Measurements from ENCODE around the gene ATXN2. TPM values are rescaled to one million over a fixed set of nuclear protein-coding genes. Genes with fewer than 3 reads are reported as not detected.

Gene ATXN2
- total RNA-seq, 1 experiment from 2014 or later = 17.2 TPM

GRCh38 chr12:111453071-111453989 is 145.8 kb downstream of the ATXN2 start:
- ChIA-PET CTCF (no interaction called here), POLR2A (ENCODE audit: unreplicated experiment) (no interaction called here)
- DNase-seq (no peak), ATAC-seq (no peak)
- peaks cover 46% of the 10 kb centered on the region for H3K36me3 ChIP-seq (ENCODE audit: low read depth, low read length)
- no peak overlapping the region for H3K4me2 ChIP-seq (ENCODE audit: low read length)
- intact Hi-C loops (cut with micrococcal nuclease) = no loop called here
- no peaks in the 10 kb centered on the region for H3K4me1 ChIP-seq (ENCODE audit: insufficient read depth, low read length)
- H4K20me1 ChIP-seq (ENCODE audit: low read length) = no peaks in the 10 kb centered on the region
- no peak overlapping the region for H3K4me3 ChIP-seq (ENCODE audit: low read length)
- no peak overlapping the region for H2AFZ ChIP-seq (ENCODE audit: low read length)
- H3K9me2 ChIP-seq (replicated peaks; ENCODE audit: low read length) = no peaks in the 10 kb centered on the region
- no peak overlapping the region for H3K27ac ChIP-seq (ENCODE audit: low read length)
- no peak overlapping the region for H3K9ac ChIP-seq (ENCODE audit: low read length)
- BruUV-seq (replicated peaks) = no TSS peak
- no peaks in the 10 kb centered on the region for H3K27me3 ChIP-seq (ENCODE audit: low read length)
- no peaks in the 10 kb centered on the region for H3K9me3 ChIP-seq (ENCODE audit: low read length)
- no peaks in the 10 kb centered on the region for H3K79me2 ChIP-seq (ENCODE audit: low read length)
- H3F3A ChIP-seq (ENCODE audit: low read length, unreplicated experiment) = no peaks in the 10 kb centered on the region
- TF ChIP-seq CTCF (conservative IDR thresholded peaks at IDR 0.05; ENCODE audit: low read depth, low read length) (no peak), EZH2phosphoT487 (IDR thresholded peaks at IDR 0.05; ENCODE audit: borderline replicate concordance, low read length) (no peak), EZH2 (IDR thresholded peaks at IDR 0.05; ENCODE audit: low read length, unreplicated experiment) (no peak)

- no TSS peak for BruUV-seq (replicated peaks)
- ATAC-seq (peak; percentile 47), DNase-seq (peak; percentile 72)
- H3K36me3 ChIP-seq (ENCODE audit: low read depth, low read length) = peaks cover 49% of the 10 kb centered on the region
- no peak overlapping the region for H2AFZ ChIP-seq (ENCODE audit: low read length)
- no peaks in the 10 kb centered on the region for H4K20me1 ChIP-seq (ENCODE audit: low read length)
- H3K27me3 ChIP-seq (ENCODE audit: low read length) = no peaks in the 10 kb centered on the region
- no peaks in the 10 kb centered on the region for H3K79me2 ChIP-seq (ENCODE audit: low read length)
- H3K9ac ChIP-seq (ENCODE audit: low read length) = no peak overlapping the region
- intact Hi-C loops (cut with micrococcal nuclease) = loop anchor here (1.0 kb wide), 2 partner anchors 54 to 120 kb away; no protein-coding TSS in a partner anchor
- no peaks in the 10 kb centered on the region for H3K4me1 ChIP-seq (ENCODE audit: insufficient read depth, low read length)
- ChIA-PET POLR2A (ENCODE audit: unreplicated experiment) (interaction anchor here (0.6 kb wide), 1 partner anchor 117 kb away, joined by 3 read pairs; no protein-coding TSS in a partner anchor), CTCF (interaction anchor here (0.6 to 2.0 kb wide), 11 partner anchors 8 to 536 kb away, joined by 3 to 43 read pairs (median 3); partner anchors contain the start of genes ACAD10 and BRAP)
- no peaks in the 10 kb centered on the region for H3K9me2 ChIP-seq (replicated peaks; ENCODE audit: low read length)
- peak; percentile 97 for TF ChIP-seq CTCF (conservative IDR thresholded peaks at IDR 0.05; ENCODE audit: low read depth, low read length)
- no peak for TF ChIP-seq EZH2 (IDR thresholded peaks at IDR 0.05; ENCODE audit: low read length, unreplicated experiment)
- H3K4me2 ChIP-seq (ENCODE audit: low read length) = no peak overlapping the region
- no peaks in the 10 kb centered on the region for H3K9me3 ChIP-seq (ENCODE audit: low read length)
- no peaks in the 10 kb centered on the region for H3F3A ChIP-seq (ENCODE audit: low read length, unreplicated experiment)
- no peak overlapping the region for H3K27ac ChIP-seq (ENCODE audit: low read length)
- H3K4me3 ChIP-seq (ENCODE audit: low read length) = no peak overlapping the region
Measured at GRCh38 chr12:111451649-111452129, 147.4 kb downstream of the ATXN2 start.
